ENCODE results near the gene TLR8.

DNA sequence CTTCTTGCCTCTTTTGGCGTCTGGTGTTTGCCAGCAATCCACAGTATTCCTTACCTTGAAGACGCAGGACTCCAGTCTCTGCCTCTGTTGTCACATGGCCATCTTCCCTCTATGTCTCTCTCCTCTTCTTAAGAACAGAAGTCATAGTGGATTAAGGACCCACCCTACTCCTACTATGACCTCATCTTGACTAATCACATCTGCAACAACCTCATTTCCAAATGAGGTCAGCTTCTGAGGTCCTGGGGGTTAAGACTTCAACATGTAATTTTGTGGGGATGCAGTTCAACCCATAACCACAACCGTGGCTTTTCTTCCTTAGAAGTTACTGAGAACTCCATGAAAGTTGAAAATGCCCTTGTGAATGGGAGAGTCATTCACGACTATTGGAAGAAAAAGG, 23.3 kb downstream of the TLR8 start:
- TF ChIP-seq, protein P1, sequence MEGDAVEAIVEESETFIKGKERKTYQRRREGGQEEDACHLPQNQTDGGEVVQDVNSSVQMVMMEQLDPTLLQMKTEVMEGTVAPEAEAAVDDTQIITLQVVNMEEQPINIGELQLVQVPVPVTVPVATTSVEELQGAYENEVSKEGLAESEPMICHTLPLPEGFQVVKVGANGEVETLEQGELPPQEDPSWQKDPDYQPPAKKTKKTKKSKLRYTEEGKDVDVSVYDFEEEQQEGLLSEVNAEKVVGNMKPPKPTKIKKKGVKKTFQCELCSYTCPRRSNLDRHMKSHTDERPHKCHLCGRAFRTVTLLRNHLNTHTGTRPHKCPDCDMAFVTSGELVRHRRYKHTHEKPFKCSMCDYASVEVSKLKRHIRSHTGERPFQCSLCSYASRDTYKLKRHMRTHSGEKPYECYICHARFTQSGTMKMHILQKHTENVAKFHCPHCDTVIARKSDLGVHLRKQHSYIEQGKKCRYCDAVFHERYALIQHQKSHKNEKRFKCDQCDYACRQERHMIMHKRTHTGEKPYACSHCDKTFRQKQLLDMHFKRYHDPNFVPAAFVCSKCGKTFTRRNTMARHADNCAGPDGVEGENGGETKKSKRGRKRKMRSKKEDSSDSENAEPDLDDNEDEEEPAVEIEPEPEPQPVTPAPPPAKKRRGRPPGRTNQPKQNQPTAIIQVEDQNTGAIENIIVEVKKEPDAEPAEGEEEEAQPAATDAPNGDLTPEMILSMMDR (IDR thresholded peaks at IDR 0.05) = no peak
- no peak for TF ChIP-seq ZFX (IDR thresholded peaks at IDR 0.05; ENCODE audit: borderline replicate concordance)
